Keratinocyte (primary cell): ENCODE data around the gene ASXL2. TPM values are rescaled to one million over a fixed set of nuclear protein-coding genes. Genes with fewer than 3 reads are reported as not detected.

Experiments used
- DNase-seq: peaks from one replicate; pipeline ENCODE4 v3.0.0-alpha.2; 2011; ENCODE audit warnings: low read depth, missing footprints, low spot score
- FAIRE-seq: peaks from 2 replicates; lab custom pipeline; 2011; peaks lifted over from hg19 to GRCh38; lab: Jason Lieb, UNC
- H2AFZ ChIP-seq: 2 replicates; pipeline ENCODE4 v1.6.0; 2012; ENCODE audit warnings: low read length, control low read depth, inconsistent platforms; ENCODE audit not compliant: control insufficient read depth
- H3K27ac ChIP-seq: 2 replicates; pipeline ENCODE4 v1.5.1; 2011; ENCODE audit warnings: low read length; ENCODE audit not compliant: control insufficient read depth, insufficient read depth
- H3K27me3 ChIP-seq: 3 replicates; pipeline ENCODE4 v1.6.0; 2011; ENCODE audit warnings: low read length; ENCODE audit not compliant: control insufficient read depth, insufficient read depth; ENCODE audit errors: extremely low read depth
- H3K36me3 ChIP-seq, 2 experiments: 2 replicates in 1 of 2; 3 replicates in 1 of 2; pipeline ENCODE4 v1.5.1; 2011; ENCODE audit warnings: low read length in 2 of 2, mild to moderate bottlenecking in 1 of 2; ENCODE audit not compliant: control insufficient read depth in 2 of 2, insufficient read depth in 2 of 2; ENCODE audit errors: extremely low read depth in 1 of 2
- H3K4me1 ChIP-seq: 3 replicates; pipeline ENCODE4 v1.5.1; 2011; ENCODE audit warnings: low read length; ENCODE audit not compliant: control insufficient read depth, insufficient read depth; ENCODE audit errors: extremely low read depth
- H3K4me2 ChIP-seq: 3 replicates; pipeline ENCODE4 v1.6.0; 2011; ENCODE audit warnings: low read depth, low read length; ENCODE audit not compliant: control insufficient read depth, insufficient read depth; ENCODE audit errors: extremely low read depth
- H3K4me3 ChIP-seq, 3 experiments: fragments of 200-600 bp in 1 of 3; sonication (generic) in 1 of 3; 2 replicates in 2 of 3; 3 replicates in 1 of 3; pipeline ENCODE4 v1.5.1; 2011 to 2016; ENCODE audit warnings: low read length in 3 of 3, mild to moderate bottlenecking in 3 of 3, control low read depth in 2 of 3, inconsistent platforms in 1 of 3, low read depth in 1 of 3, mixed read lengths in 1 of 3, mixed run types in 1 of 3, moderate library complexity in 1 of 3; ENCODE audit not compliant: control insufficient read depth in 2 of 3, insufficient read depth in 2 of 3; ENCODE audit errors: extremely low read depth in 1 of 3
- H3K79me2 ChIP-seq: 2 replicates; pipeline ENCODE4 v1.6.0; 2012; ENCODE audit warnings: low read length; ENCODE audit not compliant: control insufficient read depth, insufficient read depth
- H3K9ac ChIP-seq: 3 replicates; pipeline ENCODE4 v1.6.0; 2011; ENCODE audit warnings: low read length; ENCODE audit not compliant: control insufficient read depth, insufficient read depth; ENCODE audit errors: extremely low read depth
- H3K9me1 ChIP-seq: 3 replicates; pipeline ENCODE4 v1.6.0; 2011; ENCODE audit warnings: low read length; ENCODE audit not compliant: control insufficient read depth, insufficient read depth; ENCODE audit errors: extremely low read depth
- H3K9me3 ChIP-seq: 2 replicates; pipeline ENCODE4 v1.5.1; 2012; ENCODE audit warnings: low read depth, low read length; ENCODE audit not compliant: control insufficient read depth
- H4K20me1 ChIP-seq: 3 replicates; pipeline ENCODE4 v1.6.0; 2011; ENCODE audit warnings: low read length; ENCODE audit not compliant: control insufficient read depth, insufficient read depth; ENCODE audit errors: extremely low read depth
- EZH2 ChIP-seq: IDR thresholded peaks from one replicate; pipeline ENCODE4 v1.6.1; 2012; ENCODE audit warnings: inconsistent platforms, mild to moderate bottlenecking, low read length, moderate library complexity
- dilution Hi-C: fragments of 300-500 bp; cut with MboI; formaldehyde crosslinking; loops from one replicate; pipeline ENCODE4 v1.7.0; 2020; ENCODE audit warnings: low sequenced_read_pairs; ENCODE audit not compliant: extremely low pct_ligation_motif_present
- polyA plus RNA-seq, 5 experiments: library from polyadenylated mRNA; depleted of rRNA in 3 of 5; stranded (reverse) in 3 of 5; stranded (forward) in 1 of 5; unstranded in 1 of 5; fragments of >200 nt; gene quantifications; 1 replicate in 1 of 5; 2 replicates in 3 of 5; 3 replicates in 1 of 5; pipeline versions ENCODE4 v1.2.1 to v1.2.3, GENCODE V29; 2011 to 2012; ENCODE audit warnings: missing spikeins in 2 of 5, low read depth in 1 of 5, low replicate concordance in 1 of 5
- TF ChIP-seq, protein P1 (sequence below), 3 experiments: IDR thresholded peaks in 1 of 3; conservative IDR thresholded peaks in 1 of 3; optimal IDR thresholded peaks in 1 of 3; 2 replicates in 2 of 3; 3 replicates in 1 of 3; pipeline versions ENCODE3 to v1.5.1; 2011; ENCODE audit warnings: low read length in 3 of 3, mild to moderate bottlenecking in 3 of 3, moderate library complexity in 2 of 3, control low read depth in 1 of 3, inconsistent platforms in 1 of 3; ENCODE audit not compliant: insufficient read depth in 2 of 3; ENCODE audit errors: extremely low read depth in 1 of 3

ASXL2 gene
- polyA plus RNA-seq, 1 donor (not counting 4 experiments of a cell fraction or from before 2014, with no cell fraction given), result 12.5 TPM

DNA sequence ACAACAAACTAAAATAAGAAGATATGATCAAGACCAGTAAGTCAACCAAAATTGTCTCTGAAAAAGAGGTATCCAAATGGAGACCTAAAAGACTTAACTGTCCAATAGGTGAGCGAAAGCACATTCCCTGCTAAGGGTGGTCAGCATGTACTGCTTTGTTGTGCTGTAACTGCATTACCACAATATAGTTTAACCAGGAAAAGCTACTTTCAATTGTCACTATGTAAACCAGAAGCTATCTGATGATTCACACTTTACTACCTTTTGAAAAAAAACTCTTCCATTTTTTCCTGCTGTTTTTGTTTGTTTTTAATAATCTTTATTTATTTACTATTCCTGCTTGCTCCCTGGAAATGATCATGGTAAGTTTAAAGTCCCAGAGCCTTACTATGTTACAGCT, 36.1 kb downstream of the ASXL2 start:
- dilution Hi-C loops, result no loop called here
- Histone ChIP-seq H3K27me3 (no peaks in the 10 kb centered on the region), H3K4me3 (no peak overlapping the region), H3K9me1 (no peaks in the 10 kb centered on the region), H3K36me3 (peaks cover 5 to 6% of the 10 kb centered on the region in 2 experiments), H4K20me1 (no peaks in the 10 kb centered on the region), H3K4me2 (no peak overlapping the region), H3K9ac (no peak overlapping the region), H3K4me1 (no peaks in the 10 kb centered on the region), H3K9me3 (no peaks in the 10 kb centered on the region), H2AFZ (no peak overlapping the region), H3K27ac (no peak overlapping the region), H3K79me2 (peaks cover 9% of the 10 kb centered on the region)
- no peak for TF ChIP-seq EZH2
- TF ChIP-seq, protein P1, sequence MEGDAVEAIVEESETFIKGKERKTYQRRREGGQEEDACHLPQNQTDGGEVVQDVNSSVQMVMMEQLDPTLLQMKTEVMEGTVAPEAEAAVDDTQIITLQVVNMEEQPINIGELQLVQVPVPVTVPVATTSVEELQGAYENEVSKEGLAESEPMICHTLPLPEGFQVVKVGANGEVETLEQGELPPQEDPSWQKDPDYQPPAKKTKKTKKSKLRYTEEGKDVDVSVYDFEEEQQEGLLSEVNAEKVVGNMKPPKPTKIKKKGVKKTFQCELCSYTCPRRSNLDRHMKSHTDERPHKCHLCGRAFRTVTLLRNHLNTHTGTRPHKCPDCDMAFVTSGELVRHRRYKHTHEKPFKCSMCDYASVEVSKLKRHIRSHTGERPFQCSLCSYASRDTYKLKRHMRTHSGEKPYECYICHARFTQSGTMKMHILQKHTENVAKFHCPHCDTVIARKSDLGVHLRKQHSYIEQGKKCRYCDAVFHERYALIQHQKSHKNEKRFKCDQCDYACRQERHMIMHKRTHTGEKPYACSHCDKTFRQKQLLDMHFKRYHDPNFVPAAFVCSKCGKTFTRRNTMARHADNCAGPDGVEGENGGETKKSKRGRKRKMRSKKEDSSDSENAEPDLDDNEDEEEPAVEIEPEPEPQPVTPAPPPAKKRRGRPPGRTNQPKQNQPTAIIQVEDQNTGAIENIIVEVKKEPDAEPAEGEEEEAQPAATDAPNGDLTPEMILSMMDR (optimal IDR thresholded peaks at IDR 0.05 in 1 of 3, IDR thresholded peaks at IDR 0.05 in 1 of 3, conservative IDR thresholded peaks at IDR 0.05 in 1 of 3; ENCODE audit: extremely low read depth in 1 of 3, insufficient read depth in 2 of 3, low read length in 3 of 3), result no peak
- DNase-seq, result no peak
- FAIRE-seq, result no peak

- no peak overlapping the region for H3K4me3 ChIP-seq
- no peaks in the 10 kb centered on the region for H3K9me3 ChIP-seq
- no peaks in the 10 kb centered on the region for H4K20me1 ChIP-seq
- no peak overlapping the region for H3K4me2 ChIP-seq
- DNase-seq, result no peak
- no peaks in the 10 kb centered on the region for H3K27me3 ChIP-seq
- dilution Hi-C loops, result no loop called here
- H3K79me2 ChIP-seq, result peaks cover 1% of the 10 kb centered on the region
- no peaks in the 10 kb centered on the region for H3K9me1 ChIP-seq
- H3K27ac ChIP-seq, result no peak overlapping the region
- FAIRE-seq, result no peak
- no peaks in the 10 kb centered on the region for H3K4me1 ChIP-seq
- TF ChIP-seq, protein P1 (optimal IDR thresholded peaks at IDR 0.05 in 1 of 3, IDR thresholded peaks at IDR 0.05 in 1 of 3, conservative IDR thresholded peaks at IDR 0.05 in 1 of 3; ENCODE audit: extremely low read depth in 1 of 3, insufficient read depth in 2 of 3, low read length in 3 of 3), result no peak
- no peak for TF ChIP-seq EZH2
- H3K9ac ChIP-seq, result no peak overlapping the region
- peaks cover 1 to 6% of the 10 kb centered on the region in 2 experiments for H3K36me3 ChIP-seq
- H2AFZ ChIP-seq, result no peak overlapping the region
Observed at GRCh38 chr2:25838152-25838756, 40.0 kb downstream of the ASXL2 start.
